ENCODE measurements around the gene RBM10. TPM values are rescaled to one million over a fixed set of nuclear protein-coding genes. Genes with fewer than 3 reads are reported as not detected.

Gene RBM10, protein sequence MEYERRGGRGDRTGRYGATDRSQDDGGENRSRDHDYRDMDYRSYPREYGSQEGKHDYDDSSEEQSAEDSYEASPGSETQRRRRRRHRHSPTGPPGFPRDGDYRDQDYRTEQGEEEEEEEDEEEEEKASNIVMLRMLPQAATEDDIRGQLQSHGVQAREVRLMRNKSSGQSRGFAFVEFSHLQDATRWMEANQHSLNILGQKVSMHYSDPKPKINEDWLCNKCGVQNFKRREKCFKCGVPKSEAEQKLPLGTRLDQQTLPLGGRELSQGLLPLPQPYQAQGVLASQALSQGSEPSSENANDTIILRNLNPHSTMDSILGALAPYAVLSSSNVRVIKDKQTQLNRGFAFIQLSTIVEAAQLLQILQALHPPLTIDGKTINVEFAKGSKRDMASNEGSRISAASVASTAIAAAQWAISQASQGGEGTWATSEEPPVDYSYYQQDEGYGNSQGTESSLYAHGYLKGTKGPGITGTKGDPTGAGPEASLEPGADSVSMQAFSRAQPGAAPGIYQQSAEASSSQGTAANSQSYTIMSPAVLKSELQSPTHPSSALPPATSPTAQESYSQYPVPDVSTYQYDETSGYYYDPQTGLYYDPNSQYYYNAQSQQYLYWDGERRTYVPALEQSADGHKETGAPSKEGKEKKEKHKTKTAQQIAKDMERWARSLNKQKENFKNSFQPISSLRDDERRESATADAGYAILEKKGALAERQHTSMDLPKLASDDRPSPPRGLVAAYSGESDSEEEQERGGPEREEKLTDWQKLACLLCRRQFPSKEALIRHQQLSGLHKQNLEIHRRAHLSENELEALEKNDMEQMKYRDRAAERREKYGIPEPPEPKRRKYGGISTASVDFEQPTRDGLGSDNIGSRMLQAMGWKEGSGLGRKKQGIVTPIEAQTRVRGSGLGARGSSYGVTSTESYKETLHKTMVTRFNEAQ
- 39.7 and 40.1 TPM in 2 replicates for polyA plus RNA-seq (2013)

DNA sequence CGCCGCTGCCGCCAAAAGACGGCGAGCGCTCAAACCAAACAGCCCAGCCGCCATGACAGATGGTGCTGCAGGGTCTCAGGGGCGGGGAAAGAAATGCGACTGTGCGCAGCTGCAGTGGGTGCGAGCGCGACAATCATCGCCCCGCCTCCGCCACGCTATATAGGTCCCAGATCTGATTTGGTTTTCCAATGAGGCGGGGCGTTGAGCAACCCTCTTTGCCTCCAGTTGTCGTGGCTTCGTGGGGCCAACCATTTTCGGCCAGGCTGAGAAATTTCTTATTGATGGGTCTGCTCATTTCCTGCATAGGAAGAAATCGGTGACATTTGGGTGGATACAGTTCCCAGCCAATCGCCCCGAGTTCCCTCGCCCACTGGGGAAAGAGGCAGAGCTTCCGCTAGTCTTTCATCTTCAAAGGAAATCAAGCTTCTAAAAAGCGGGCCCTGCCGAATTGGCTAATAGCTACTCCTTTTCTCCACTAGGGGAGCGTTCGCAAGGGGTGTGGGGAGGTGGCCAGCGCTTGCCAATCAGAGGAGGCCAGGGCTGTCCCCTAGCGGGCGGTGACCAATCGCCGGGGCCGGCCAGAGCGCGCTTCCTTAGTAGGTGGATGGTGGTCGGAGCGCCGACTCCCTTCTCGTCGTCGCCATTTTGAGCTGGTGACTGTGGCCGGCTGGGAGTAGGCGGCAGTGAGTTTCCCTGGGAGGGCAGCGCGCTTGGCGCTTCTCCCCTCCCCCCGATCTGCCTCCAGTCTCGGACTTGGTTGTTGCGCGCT, at the start of gene RBM10, which contains the start of gene NDUFB11:
RBM10 (plus strand) TSS at position 596 of the 769 bp plus-strand sequence. CDS start 2,261 bp downstream, outside the sequence.
NDUFB11 (minus strand) TSS at position 77 of the 769 bp plus-strand sequence; CDS start at position 54, 23 bp downstream.
- Histone ChIP-seq H2BK120ac (ENCODE audit: insufficient read depth, low read length, poor library complexity) (peak within 1 kb of the TSS; percentile 76), H3K4me1 (ENCODE audit: control insufficient read depth in 1 of 2, insufficient read depth in 2 of 2, low read length in 2 of 2) (peaks cover 7% of the 10 kb centered on the region in 2 experiments), H4K91ac (ENCODE audit: low read depth, low read length) (peak within 1 kb of the TSS; percentile 98), H4K8ac (ENCODE audit: low read depth, low read length) (peak within 1 kb of the TSS; percentile 96), H2BK5ac (ENCODE audit: low read depth, low read length, poor library complexity) (peak within 1 kb of the TSS; percentile 81), H4K12ac (ENCODE audit: low read depth, low read length) (peak within 1 kb of the TSS; percentile 96), H2AFZ (ENCODE audit: insufficient read depth, low read length, poor library complexity) (peak within 1 kb of the TSS; percentile 85), H3K23ac (ENCODE audit: low read length) (no peak within 1 kb of the TSS), H3K36me3 (ENCODE audit: control insufficient read depth in 1 of 2, insufficient read depth in 2 of 2, low read length in 2 of 2) (peaks cover 17% of the 10 kb centered on the region in 2 experiments), H2BK12ac (ENCODE audit: low read length) (no peak within 1 kb of the TSS), H3K27ac (ENCODE audit: low read depth, low read length) (peak within 1 kb of the TSS; percentile 91), H2AK5ac (ENCODE audit: low read length) (peak within 1 kb of the TSS; percentile 76), H3K4me2 (ENCODE audit: low read length) (peak within 1 kb of the TSS; percentile 81), H3K4ac (ENCODE audit: low read depth, low read length) (peak within 1 kb of the TSS; percentile 100), H3K18ac (ENCODE audit: low read length) (peak within 1 kb of the TSS; percentile 99), H3K27me3 (ENCODE audit: insufficient read depth, low read length) (no peaks in the 10 kb centered on the region), H3K4me3 (ENCODE audit: low read depth, low read length) (peak within 1 kb of the TSS; percentile 90), H3K79me1 (ENCODE audit: low read length) (peaks cover 10% of the 10 kb centered on the region), H3K9me3 (ENCODE audit: insufficient read depth, low read depth, low read length) (no peaks in the 10 kb centered on the region), H3K14ac (ENCODE audit: low read length) (peak within 1 kb of the TSS; percentile 98), H3K9ac (ENCODE audit: low read length) (peak within 1 kb of the TSS; percentile 95), H3K79me2 (ENCODE audit: control insufficient read depth, insufficient read depth, low read length, poor library complexity) (peaks cover 31% of the 10 kb centered on the region)
- no CpG with 5 or more reads among the region's 54 CpGs for WGBS (ENCODE audit: extremely low coverage, insufficient coverage, insufficient read length)
- peak; percentile 93 to 94 for DNase-seq

DNA sequence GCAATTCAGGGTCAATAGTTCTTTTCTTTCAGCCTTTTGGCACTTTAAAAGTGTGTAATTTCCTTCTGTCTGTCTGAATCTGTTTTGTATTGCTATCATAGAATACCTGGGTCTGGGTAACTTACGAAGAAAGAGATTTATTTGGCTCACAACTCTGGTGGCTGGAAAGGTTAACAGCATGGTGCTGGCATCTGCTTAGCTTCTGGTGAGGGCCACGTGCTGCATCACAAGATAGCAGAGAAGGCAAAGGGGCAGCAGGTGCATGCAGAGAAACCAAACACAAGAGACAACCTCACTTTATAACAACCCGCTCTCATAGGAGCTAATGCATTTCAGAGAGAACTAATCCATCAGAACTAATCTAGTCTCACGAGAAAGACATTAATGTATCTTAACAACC, 48.0 kb upstream of the RBM10 start:
- Histone ChIP-seq H3K27me3 (ENCODE audit: insufficient read depth, low read length) (no peaks in the 10 kb centered on the region), H4K8ac (ENCODE audit: low read depth, low read length) (no peak overlapping the region), H3K79me2 (ENCODE audit: control insufficient read depth, insufficient read depth, low read length, poor library complexity) (no peaks in the 10 kb centered on the region), H3K4me3 (ENCODE audit: low read depth, low read length) (no peak overlapping the region), H2BK12ac (ENCODE audit: low read length) (no peak overlapping the region), H3K4ac (ENCODE audit: low read depth, low read length) (no peak overlapping the region), H4K91ac (ENCODE audit: low read depth, low read length) (no peak overlapping the region), H4K12ac (ENCODE audit: low read depth, low read length) (no peak overlapping the region), H2AK5ac (ENCODE audit: low read length) (no peak overlapping the region), H3K9ac (ENCODE audit: low read length) (no peak overlapping the region), H3K23ac (ENCODE audit: low read length) (no peak overlapping the region), H3K27ac (ENCODE audit: low read depth, low read length) (no peak overlapping the region), H3K18ac (ENCODE audit: low read length) (no peak overlapping the region), H2AFZ (ENCODE audit: insufficient read depth, low read length, poor library complexity) (no peak overlapping the region), H2BK5ac (ENCODE audit: low read depth, low read length, poor library complexity) (no peak overlapping the region), H2BK120ac (ENCODE audit: insufficient read depth, low read length, poor library complexity) (no peak overlapping the region), H3K4me1 (ENCODE audit: control insufficient read depth in 1 of 2, insufficient read depth in 2 of 2, low read length in 2 of 2) (no peaks in the 10 kb centered on the region), H3K79me1 (ENCODE audit: low read length) (no peaks in the 10 kb centered on the region), H3K4me2 (ENCODE audit: low read length) (no peak overlapping the region), H3K36me3 (ENCODE audit: control insufficient read depth in 1 of 2, insufficient read depth in 2 of 2, low read length in 2 of 2) (no peaks in the 10 kb centered on the region), H3K9me3 (ENCODE audit: insufficient read depth, low read depth, low read length) (no peaks in the 10 kb centered on the region), H3K14ac (ENCODE audit: low read length) (no peak overlapping the region)
- WGBS (ENCODE audit: extremely low coverage, insufficient coverage, insufficient read length), result no CpG with 5 or more reads among the region's 4 CpGs
- no peak for DNase-seq

DNA sequence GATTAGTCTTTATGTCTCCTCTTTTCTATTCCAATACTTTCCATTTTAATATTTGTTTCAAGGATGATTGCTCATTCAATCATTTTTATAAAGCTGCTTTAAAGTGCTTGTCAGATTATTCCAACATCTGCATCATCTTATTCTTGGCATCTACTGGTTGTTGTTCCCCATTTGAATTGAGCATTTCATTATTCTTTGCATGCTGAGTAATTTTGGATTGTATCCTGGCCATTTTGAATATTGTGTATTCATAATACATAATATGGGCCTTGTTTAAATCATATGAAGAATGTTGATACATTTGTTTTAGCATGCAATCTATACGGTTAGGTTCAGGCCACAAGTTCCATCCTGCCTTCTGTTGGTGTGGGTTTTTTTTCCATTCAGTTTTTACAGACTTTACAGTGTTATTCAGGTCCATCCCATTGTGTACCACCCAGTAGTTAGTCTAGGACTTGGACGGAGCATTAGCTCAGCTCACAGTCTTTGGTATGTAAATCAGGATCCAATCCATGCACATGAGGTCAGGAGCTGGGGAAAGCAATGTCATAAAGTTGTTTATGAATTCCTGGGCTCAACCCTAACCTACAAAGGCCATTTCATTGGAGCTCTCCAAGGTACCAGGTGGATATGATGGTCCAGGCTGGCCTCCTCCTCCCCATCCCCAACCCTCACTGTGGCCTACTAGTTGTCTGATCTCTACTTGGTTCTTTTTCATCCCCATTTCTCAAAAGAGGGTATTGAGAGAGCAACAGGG, 46.5 kb upstream of the RBM10 start:
- Histone ChIP-seq H3K14ac (ENCODE audit: low read length) (no peak overlapping the region), H4K12ac (ENCODE audit: low read depth, low read length) (no peak overlapping the region), H3K36me3 (ENCODE audit: control insufficient read depth in 1 of 2, insufficient read depth in 2 of 2, low read length in 2 of 2) (no peaks in the 10 kb centered on the region), H3K9me3 (ENCODE audit: insufficient read depth, low read depth, low read length) (no peaks in the 10 kb centered on the region), H4K8ac (ENCODE audit: low read depth, low read length) (no peak overlapping the region), H3K79me2 (ENCODE audit: control insufficient read depth, insufficient read depth, low read length, poor library complexity) (no peaks in the 10 kb centered on the region), H3K4me2 (ENCODE audit: low read length) (no peak overlapping the region), H3K27ac (ENCODE audit: low read depth, low read length) (no peak overlapping the region), H2BK5ac (ENCODE audit: low read depth, low read length, poor library complexity) (no peak overlapping the region), H2BK120ac (ENCODE audit: insufficient read depth, low read length, poor library complexity) (no peak overlapping the region), H2BK12ac (ENCODE audit: low read length) (no peak overlapping the region), H3K18ac (ENCODE audit: low read length) (no peak overlapping the region), H4K91ac (ENCODE audit: low read depth, low read length) (no peak overlapping the region), H3K27me3 (ENCODE audit: insufficient read depth, low read length) (no peaks in the 10 kb centered on the region), H3K9ac (ENCODE audit: low read length) (no peak overlapping the region), H3K79me1 (ENCODE audit: low read length) (no peaks in the 10 kb centered on the region), H3K4ac (ENCODE audit: low read depth, low read length) (no peak overlapping the region), H2AFZ (ENCODE audit: insufficient read depth, low read length, poor library complexity) (no peak overlapping the region), H2AK5ac (ENCODE audit: low read length) (no peak overlapping the region), H3K4me3 (ENCODE audit: low read depth, low read length) (no peak overlapping the region), H3K4me1 (ENCODE audit: control insufficient read depth in 1 of 2, insufficient read depth in 2 of 2, low read length in 2 of 2) (no peaks in the 10 kb centered on the region), H3K23ac (ENCODE audit: low read length) (no peak overlapping the region)
- no peak for DNase-seq
- no CpG with 5 or more reads among the region's 2 CpGs for WGBS (ENCODE audit: extremely low coverage, insufficient coverage, insufficient read length)
